H1 (cell line): ENCODE data around the gene EBNA1BP2. TPM values are rescaled to one million over a fixed set of nuclear protein-coding genes. Genes with fewer than 3 reads are reported as not detected.

Source experiments
- SP1 ChIP-seq: IDR thresholded peaks from 2 replicates; pipeline ENCODE4 v1.6.1; 2011; ENCODE audit warnings: low read depth, low read length
- TEAD4 ChIP-seq: IDR thresholded peaks from 2 replicates; pipeline ENCODE4 v1.6.1; 2012; ENCODE audit warnings: low read depth, low read length, inconsistent platforms, mixed read lengths
- polyA plus RNA-seq, 7 experiments: library from polyadenylated mRNA; depleted of rRNA in 3 of 7; stranded (reverse) in 5 of 7; unstranded in 2 of 7; fragments of >200 nt in 5 of 7; fragments of 200-250 nt in 2 of 7; gene quantifications; 1 replicate in 5 of 7; 2 replicates in 1 of 7; 4 replicates in 1 of 7; pipeline versions ENCODE4 v1.2.1 to v1.2.3, GENCODE V29; 2011 to 2013; ENCODE audit warnings: missing spikeins in 2 of 7, mixed read lengths in 2 of 7
- total RNA-seq: library from RNA; stranded (reverse); fragmentation: NEBNext Ultra II Directional; extraction: Animal tissue kit (Norgen Biotek cat#: 25700); gene quantifications from 2 replicates; pipeline ENCODE4 v1.2.1, GENCODE V29; 2021

The EBNA1BP2 gene
- total and polyA plus RNA-seq, 2 of the 8 experiments (the other 6 are each of a cell fraction or from before 2014, with no cell fraction given) = 31.0 to 104 TPM

DNA sequence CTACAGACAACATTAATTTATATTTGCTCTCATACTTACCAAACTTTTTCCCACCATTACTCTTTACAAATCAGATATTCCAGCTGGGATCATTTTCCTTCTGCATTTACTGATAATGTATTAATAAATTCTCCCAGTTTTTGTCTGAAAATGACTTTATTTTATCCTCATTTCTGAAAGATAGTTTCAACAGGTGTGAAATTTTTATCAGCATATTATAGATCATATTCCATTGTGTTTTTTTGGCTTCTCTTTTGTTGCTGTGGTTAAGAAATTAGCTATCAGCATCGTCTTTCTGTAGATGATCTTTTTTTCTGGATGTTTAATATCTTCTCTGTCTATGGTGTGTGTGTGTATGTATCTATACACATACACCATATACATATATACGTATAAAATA lies 2.8 kb upstream of the EBNA1BP2 start (continued):
- TF ChIP-seq SP1 (no peak), TEAD4 (no peak)
